PC-3 (cell line): ENCODE measurements around the gene ZC3H6.

Experiments used
- EZH2 ChIP-seq: fragments of 300-600 bp; sonication (generic); IDR thresholded peaks from one replicate; pipeline ENCODE4 v1.6.1; 2017; ENCODE audit warnings: antibody characterized with exemption, mild to moderate bottlenecking, low read length; ENCODE audit not compliant: unreplicated experiment
- TF ChIP-seq, protein P1 (sequence below): fragments of 300-600 bp; sonication (generic); conservative IDR thresholded peaks from 2 replicates; pipeline ENCODE4 v1.5.1; 2017; ENCODE audit warnings: antibody characterized with exemption, low read depth, mild to moderate bottlenecking, low read length

DNA sequence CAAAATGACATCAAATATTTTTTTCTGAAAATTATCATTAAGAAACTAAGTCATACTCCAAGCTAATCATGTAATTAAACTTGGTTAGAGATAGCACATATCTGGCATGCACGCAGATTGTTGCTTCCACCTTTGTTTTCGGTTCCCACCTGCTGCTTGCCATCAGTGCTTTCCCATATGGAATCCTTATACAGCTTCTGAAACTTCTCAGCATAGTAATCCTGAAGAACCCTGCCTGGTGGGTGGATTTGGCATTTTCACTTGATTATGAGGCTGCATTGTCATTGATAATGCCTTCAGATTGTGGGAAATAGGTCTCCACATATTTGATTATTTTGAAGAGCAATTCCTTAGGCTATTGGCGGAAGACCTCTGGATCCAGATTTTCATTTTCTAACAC is 47.5 kb downstream of the ZC3H6 start:
- TF ChIP-seq, protein P1, sequence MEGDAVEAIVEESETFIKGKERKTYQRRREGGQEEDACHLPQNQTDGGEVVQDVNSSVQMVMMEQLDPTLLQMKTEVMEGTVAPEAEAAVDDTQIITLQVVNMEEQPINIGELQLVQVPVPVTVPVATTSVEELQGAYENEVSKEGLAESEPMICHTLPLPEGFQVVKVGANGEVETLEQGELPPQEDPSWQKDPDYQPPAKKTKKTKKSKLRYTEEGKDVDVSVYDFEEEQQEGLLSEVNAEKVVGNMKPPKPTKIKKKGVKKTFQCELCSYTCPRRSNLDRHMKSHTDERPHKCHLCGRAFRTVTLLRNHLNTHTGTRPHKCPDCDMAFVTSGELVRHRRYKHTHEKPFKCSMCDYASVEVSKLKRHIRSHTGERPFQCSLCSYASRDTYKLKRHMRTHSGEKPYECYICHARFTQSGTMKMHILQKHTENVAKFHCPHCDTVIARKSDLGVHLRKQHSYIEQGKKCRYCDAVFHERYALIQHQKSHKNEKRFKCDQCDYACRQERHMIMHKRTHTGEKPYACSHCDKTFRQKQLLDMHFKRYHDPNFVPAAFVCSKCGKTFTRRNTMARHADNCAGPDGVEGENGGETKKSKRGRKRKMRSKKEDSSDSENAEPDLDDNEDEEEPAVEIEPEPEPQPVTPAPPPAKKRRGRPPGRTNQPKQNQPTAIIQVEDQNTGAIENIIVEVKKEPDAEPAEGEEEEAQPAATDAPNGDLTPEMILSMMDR, result no peak
- TF ChIP-seq EZH2, result no peak
